GM12801 (cell line): ENCODE results near the gene SCT.

Experiments used
- TF ChIP-seq, protein P1 (sequence below): IDR thresholded peaks from one replicate; pipeline ENCODE4 v1.5.1; 2011; ENCODE audit warnings: control low read depth; ENCODE audit not compliant: insufficient read length; ENCODE audit errors: extremely low read depth

The SCT gene

DNA sequence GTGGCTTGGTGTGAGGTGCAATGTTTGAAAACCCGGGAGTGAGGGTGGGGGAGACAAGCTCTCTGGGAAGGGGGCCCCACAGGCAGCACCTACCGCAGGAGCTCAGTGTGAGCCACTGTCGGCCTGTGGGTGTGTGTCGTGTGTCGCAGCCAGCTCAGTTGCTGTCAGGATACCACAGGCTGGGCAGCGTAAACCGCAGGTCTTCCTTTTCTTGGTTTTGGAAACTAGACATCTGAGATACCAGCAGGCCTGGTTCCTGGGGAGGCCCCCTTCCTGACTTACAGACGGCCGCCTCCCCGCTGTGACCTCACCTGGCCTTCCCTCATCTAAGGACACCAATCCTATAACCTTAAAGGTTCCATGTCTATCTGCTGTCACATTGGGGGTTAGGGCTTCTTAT, 30.6 kb downstream of the SCT start:
- TF ChIP-seq, protein P1, sequence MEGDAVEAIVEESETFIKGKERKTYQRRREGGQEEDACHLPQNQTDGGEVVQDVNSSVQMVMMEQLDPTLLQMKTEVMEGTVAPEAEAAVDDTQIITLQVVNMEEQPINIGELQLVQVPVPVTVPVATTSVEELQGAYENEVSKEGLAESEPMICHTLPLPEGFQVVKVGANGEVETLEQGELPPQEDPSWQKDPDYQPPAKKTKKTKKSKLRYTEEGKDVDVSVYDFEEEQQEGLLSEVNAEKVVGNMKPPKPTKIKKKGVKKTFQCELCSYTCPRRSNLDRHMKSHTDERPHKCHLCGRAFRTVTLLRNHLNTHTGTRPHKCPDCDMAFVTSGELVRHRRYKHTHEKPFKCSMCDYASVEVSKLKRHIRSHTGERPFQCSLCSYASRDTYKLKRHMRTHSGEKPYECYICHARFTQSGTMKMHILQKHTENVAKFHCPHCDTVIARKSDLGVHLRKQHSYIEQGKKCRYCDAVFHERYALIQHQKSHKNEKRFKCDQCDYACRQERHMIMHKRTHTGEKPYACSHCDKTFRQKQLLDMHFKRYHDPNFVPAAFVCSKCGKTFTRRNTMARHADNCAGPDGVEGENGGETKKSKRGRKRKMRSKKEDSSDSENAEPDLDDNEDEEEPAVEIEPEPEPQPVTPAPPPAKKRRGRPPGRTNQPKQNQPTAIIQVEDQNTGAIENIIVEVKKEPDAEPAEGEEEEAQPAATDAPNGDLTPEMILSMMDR, result no peak

DNA sequence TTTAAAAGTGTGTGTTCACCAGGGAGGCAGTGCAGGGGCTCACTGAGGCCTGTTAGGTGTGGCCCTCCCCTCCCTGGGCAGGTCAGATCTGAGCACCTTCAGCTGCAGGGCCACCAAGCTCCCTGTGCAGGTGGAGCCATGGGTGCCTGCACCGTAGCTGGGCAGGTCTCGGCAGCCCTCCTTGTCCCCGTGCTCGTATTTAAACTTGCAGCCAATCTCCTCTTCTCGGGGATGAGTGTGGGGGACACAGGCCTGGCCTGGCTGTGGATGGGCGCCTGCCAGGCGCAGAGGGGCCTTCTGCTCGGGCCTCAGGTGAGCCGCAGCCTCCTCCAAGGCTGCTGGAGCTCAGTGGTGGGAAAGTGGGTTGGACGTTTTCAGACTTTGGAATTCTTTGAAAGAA, 31.6 kb downstream of the SCT start:
- TF ChIP-seq, protein P1, result no peak

DNA sequence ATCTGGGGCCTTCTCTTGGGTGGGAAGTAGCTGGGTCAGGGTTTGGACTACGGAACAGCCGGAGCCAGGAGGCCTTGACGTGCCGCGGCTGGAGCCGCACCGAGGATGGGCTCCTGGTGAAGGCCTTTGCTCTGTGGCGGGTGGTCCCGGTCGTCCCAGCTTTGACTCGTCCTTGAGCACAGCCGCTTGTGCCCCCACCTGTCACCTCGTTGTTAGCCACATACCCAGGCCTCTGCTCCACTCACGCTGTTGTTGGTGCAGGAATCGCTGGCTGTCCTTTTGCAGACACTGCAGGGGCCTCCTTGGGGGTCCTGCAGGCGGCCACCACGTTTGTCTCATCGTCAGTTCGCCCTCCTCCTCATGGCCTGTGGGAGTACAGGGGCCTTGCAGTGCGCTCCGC, 33.6 kb downstream of the SCT start:
- TF ChIP-seq, protein P1, result no peak

DNA sequence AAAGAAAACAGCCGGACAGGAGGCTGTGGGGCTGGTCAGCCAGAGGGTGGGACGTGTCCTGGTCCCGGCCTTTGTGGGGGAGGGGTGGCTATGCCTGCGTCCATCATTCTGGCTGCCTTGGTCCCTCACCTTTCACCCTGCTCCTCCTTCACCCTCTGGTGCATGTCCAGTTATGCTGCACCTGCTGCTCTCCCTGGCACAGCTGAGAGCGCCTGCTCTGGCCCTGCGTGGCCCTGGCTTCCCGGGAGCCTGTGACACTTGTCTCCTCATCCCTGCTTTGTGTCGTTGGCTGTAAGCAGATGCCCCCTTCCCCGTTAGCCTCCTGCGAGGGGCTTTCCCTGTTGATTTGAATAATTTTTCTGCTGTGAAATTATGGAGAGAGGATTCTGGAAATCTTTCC, 34.1 kb downstream of the SCT start:
- TF ChIP-seq, protein P1, result no peak

- TF ChIP-seq, protein P1, result no peak
Measured at GRCh38 chr11:592501-592900, 34.5 kb downstream of the SCT start.

- TF ChIP-seq, protein P1, result no peak
Measured at GRCh38 chr11:590997-591396, 36.0 kb downstream of the SCT start.

GRCh38 chr11:589798-590197, 37.2 kb downstream of the SCT start:
- TF ChIP-seq, protein P1, result no peak

- TF ChIP-seq, protein P1, result no peak
Measured at GRCh38 chr11:587978-588380, 39.0 kb downstream of the SCT start.
